Measurements from ENCODE around the gene RUFY2. TPM values are rescaled to one million over a fixed set of nuclear protein-coding genes. Genes with fewer than 3 reads are reported as not detected.

Gene RUFY2
- total and polyA plus RNA-seq, 11 donors, result 3.2 to 11.8 (median 8.6) TPM

- peak in 10 of 12 donors; percentile 13 to 65 (median 42) for TF ChIP-seq CTCF (IDR thresholded peaks at IDR 0.05)
- TF ChIP-seq POLR2A (IDR thresholded peaks at IDR 0.05), result peak; percentile 54 to 63
- WGBS, 4 donors, result 0 to 1% (median 0%) methylated on average over 43 to 51 of the region's 51 CpGs
- Histone ChIP-seq H3K36me3 (peaks cover 0 to 3% (median 0%) of the 10 kb centered on the region in 9 donors), H3K4me1 (peaks cover 7 to 71% (median 44%) of the 10 kb centered on the region in 12 donors), H3K27ac (peak within 1 kb of the TSS; percentile 95 to 100 (median 99)), H3K9me3 (no peaks in the 10 kb centered on the region), H3K27me3 (no peaks in the 10 kb centered on the region), H3K4me3 (peak within 1 kb of the TSS; percentile 70 to 98 (median 90))
- ATAC-seq (peak; percentile 21 to 55 (median 50)), DNase-seq (peak; percentile 78 to 85 (median 81))
- intact Hi-C loops (cut with DNase I), result loop anchor here in 7 of 10 donors (2.0 to 10.0 kb wide), 5 partner anchors 255 to 448 kb away; partner anchors contain the start of genes HERC4 (in 6 of the 7), SIRT1 (in 4 of the 7) and CCAR1 (in 1 of the 7)
Observed at GRCh38 chr10:68332259-68333057, 74.6 kb downstream of the RUFY2 start, which contains the start of gene PBLD. Gene PBLD (minus strand): TSS chr10:68332928. CDS start chr10:68306844, 26,084 bp downstream.

- H3K4me3 ChIP-seq, result peak within 1 kb of the TSS; percentile 70 to 98 (median 90)
- TF ChIP-seq CTCF (IDR thresholded peaks at IDR 0.05) (peak in 4 of 12 donors; percentile 6 to 16 (median 14)), POLR2A (IDR thresholded peaks at IDR 0.05) (peak; percentile 74 to 99)
- DNase-seq, result peak; percentile 98 to 99 (median 99)
- peak within 1 kb of the TSS; percentile 95 to 100 (median 99) for H3K27ac ChIP-seq
- no peaks in the 10 kb centered on the region for H3K9me3 ChIP-seq
- 0 to 1% (median 0%) methylated on average over 29 to 73 of the region's 73 CpGs for WGBS, 4 donors
- no peaks in the 10 kb centered on the region for H3K36me3 ChIP-seq
- H3K4me1 ChIP-seq, result peaks cover 7 to 64% (median 36%) of the 10 kb centered on the region in 12 donors
- no peaks in the 10 kb centered on the region for H3K27me3 ChIP-seq
- intact Hi-C loops (cut with DNase I), result loop anchor here in 7 of 10 donors (2.0 to 10.0 kb wide), 5 partner anchors 254 to 447 kb away; partner anchors contain the start of genes HERC4 (in 6 of the 7), SIRT1 (in 4 of the 7) and CCAR1 (in 1 of the 7)
- peak; percentile 85 to 94 (median 92) for ATAC-seq
Observed at GRCh38 chr10:68331455-68332258, 75.4 kb downstream of the RUFY2 start, which contains the start of gene HNRNPH3. Gene HNRNPH3 (plus strand): TSS chr10:68332064. CDS start chr10:68337222, 5,158 bp downstream.

- DNase-seq, result peak in 4 of 5 donors; percentile 33 to 45 (median 38)
- Histone ChIP-seq H3K9me3 (no peaks in the 10 kb centered on the region), H3K4me3 (peak overlapping the region; percentile 70 to 98 (median 90)), H3K27ac (peak overlapping the region; percentile 95 to 100 (median 99)), H3K4me1 (peaks cover under 1 to 57% (median 29%) of the 10 kb centered on the region in 12 donors), H3K36me3 (no peaks in the 10 kb centered on the region), H3K27me3 (no peaks in the 10 kb centered on the region)
- intact Hi-C loops (cut with DNase I), result loop anchor here in 6 of 10 donors (5.0 to 10.0 kb wide), 4 partner anchors 254 to 446 kb away; partner anchors contain the start of genes HERC4 (in 6 of the 6), SIRT1 (in 2 of the 6) and CCAR1 (in 1 of the 6)
- WGBS, 4 donors, result 15 to 26% (median 21%) methylated on average over 29 of the region's 29 CpGs
- no peak for TF ChIP-seq CTCF (IDR thresholded peaks at IDR 0.05)
- no peak for TF ChIP-seq POLR2A (IDR thresholded peaks at IDR 0.05)
- peak in 1 of 4 donors; percentile 6 for ATAC-seq
Observed at GRCh38 chr10:68330852-68331454, 76.1 kb downstream of the RUFY2 start.

All from heart left ventricle (tissue), 16 donors.